OCI-LY7 (cell line): ENCODE data around the gene ARFGEF3.

Source experiments
- CTCF ChIP-seq: fragments of 200-600 bp; sonication (generic); conservative IDR thresholded peaks from 2 replicates; pipeline ENCODE4 v1.5.1; 2014; ENCODE audit warnings: mild to moderate bottlenecking, antibody characterized with exemption, low read length, moderate library complexity, mixed read lengths
- EZH2phosphoT487 ChIP-seq: fragments of 200-600 bp; sonication (generic); IDR thresholded peaks from 2 replicates; pipeline ENCODE4 v1.6.1; 2018; ENCODE audit warnings: low read depth, borderline replicate concordance, mild to moderate bottlenecking, mixed run types, antibody characterized with exemption, low read length, moderate library complexity, mixed read lengths

DNA sequence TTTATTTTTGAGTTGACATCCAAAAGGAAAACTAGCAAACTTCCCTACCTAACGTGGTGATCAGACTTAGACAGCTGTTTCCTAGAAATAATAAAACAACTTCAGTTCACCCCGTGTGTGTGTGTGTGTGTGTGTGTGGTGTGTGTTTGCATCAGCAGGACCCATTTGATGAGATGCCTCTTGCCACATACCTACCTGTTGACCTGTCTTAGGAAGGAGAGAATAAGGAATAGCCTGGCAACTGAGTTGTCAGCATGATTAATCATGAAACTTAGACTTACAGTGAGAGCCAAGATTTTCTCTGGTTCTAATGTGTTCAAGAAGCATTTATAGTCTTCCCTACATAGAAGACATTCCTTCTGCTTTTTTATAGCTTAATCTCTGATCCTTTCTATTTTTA lies 72.6 kb downstream of the ARFGEF3 start:
- no peak for TF ChIP-seq CTCF
- no peak for TF ChIP-seq EZH2phosphoT487
